ENCODE results near the gene FOXC1. TPM values are rescaled to one million over a fixed set of nuclear protein-coding genes. Genes with fewer than 3 reads are reported as not detected.

The FOXC1 gene
- total and polyA plus RNA-seq, 2 donors (not counting 1 experiment from before 2014, with no cell fraction given): 0.04 to 0.52 TPM

DNA sequence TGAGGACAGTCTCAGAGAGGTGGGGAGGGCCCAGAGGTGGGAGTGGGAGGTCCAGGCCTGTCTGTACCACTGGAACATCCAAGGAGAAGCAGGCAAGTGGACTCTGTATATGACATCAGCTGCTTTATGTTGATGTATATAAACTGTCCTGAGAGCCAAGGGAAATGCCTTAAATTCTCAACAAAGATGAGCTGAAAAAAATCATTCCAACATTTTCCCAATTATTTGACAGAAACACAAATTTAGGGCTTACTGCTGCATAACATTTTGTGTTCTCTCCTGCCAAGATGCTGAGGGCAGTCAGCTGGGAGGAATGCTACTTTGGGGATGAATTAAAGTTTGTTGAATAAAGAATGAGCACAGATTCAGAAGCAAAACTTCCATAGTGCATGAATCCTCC is 52.8 kb downstream of the FOXC1 start:
- ChIA-PET POLR2A (no interaction called here), CTCF (no interaction called here)
- no peaks in the 10 kb centered on the region for H3K36me3 ChIP-seq (replicated peaks in 1 of 2; ENCODE audit: control extremely low read depth in 1 of 2, control insufficient read depth in 1 of 2, extremely low read depth in 1 of 2, insufficient read depth in 2 of 2, low read length in 1 of 2)
- H3K9ac ChIP-seq (ENCODE audit: low read length): no peak overlapping the region
- H2AFZ ChIP-seq (ENCODE audit: insufficient read depth, low read depth, low read length, poor library complexity, severe bottlenecking): no peak overlapping the region
- ATAC-seq (ENCODE audit: low read depth) (no peak), DNase-seq (no peak)
- no peak for TF ChIP-seq EZH2 (IDR thresholded peaks at IDR 0.05; ENCODE audit: borderline replicate concordance, insufficient read depth, low read depth, low read length, poor library complexity, severe bottlenecking)
- TF ChIP-seq, protein P1, sequence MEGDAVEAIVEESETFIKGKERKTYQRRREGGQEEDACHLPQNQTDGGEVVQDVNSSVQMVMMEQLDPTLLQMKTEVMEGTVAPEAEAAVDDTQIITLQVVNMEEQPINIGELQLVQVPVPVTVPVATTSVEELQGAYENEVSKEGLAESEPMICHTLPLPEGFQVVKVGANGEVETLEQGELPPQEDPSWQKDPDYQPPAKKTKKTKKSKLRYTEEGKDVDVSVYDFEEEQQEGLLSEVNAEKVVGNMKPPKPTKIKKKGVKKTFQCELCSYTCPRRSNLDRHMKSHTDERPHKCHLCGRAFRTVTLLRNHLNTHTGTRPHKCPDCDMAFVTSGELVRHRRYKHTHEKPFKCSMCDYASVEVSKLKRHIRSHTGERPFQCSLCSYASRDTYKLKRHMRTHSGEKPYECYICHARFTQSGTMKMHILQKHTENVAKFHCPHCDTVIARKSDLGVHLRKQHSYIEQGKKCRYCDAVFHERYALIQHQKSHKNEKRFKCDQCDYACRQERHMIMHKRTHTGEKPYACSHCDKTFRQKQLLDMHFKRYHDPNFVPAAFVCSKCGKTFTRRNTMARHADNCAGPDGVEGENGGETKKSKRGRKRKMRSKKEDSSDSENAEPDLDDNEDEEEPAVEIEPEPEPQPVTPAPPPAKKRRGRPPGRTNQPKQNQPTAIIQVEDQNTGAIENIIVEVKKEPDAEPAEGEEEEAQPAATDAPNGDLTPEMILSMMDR (IDR thresholded peaks at IDR 0.05): no peak
- H3K79me2 ChIP-seq (ENCODE audit: control insufficient read depth, insufficient read depth, low read length): no peaks in the 10 kb centered on the region
- Mint-ChIP-seq H3K4me1 (peaks cover 28% of the 10 kb centered on the region), H3K27me3 (peaks cover 9% of the 10 kb centered on the region), H3K9me3 (ENCODE audit: insufficient read depth) (no peaks in the 10 kb centered on the region), H3K4me3 (no peak overlapping the region), H3K27ac (no peak overlapping the region)
- no peak overlapping the region for H3K4me3 ChIP-seq (ENCODE audit: control extremely low read depth in 1 of 5, extremely low read depth in 1 of 5, insufficient read depth in 1 of 5, low read depth in 2 of 5, low read length in 4 of 5)
- intact Hi-C loops (cut with micrococcal nuclease): no loop called here
- H3K27me3 ChIP-seq (replicated peaks in 1 of 4; ENCODE audit: control extremely low read depth in 1 of 4, control insufficient read depth in 3 of 4, insufficient read depth in 4 of 4, low read length in 3 of 4): peaks cover 0 to 21% (median 2%) of the 10 kb centered on the region in 4 experiments
- H3K4me1 ChIP-seq (ENCODE audit: control insufficient read depth in 2 of 2, insufficient read depth in 2 of 2, low read length in 2 of 2): peaks cover 18 to 21% of the 10 kb centered on the region in 2 donors
- H3K9me3 ChIP-seq (ENCODE audit: control extremely low read depth in 1 of 3, control insufficient read depth in 2 of 3, insufficient read depth in 1 of 3, low read length in 2 of 3): peaks cover 0 to 6% (median 0%) of the 10 kb centered on the region in 3 donors
- H3K27ac ChIP-seq (ENCODE audit: low read length in 2 of 2): no peak overlapping the region
- H4K20me1 ChIP-seq (ENCODE audit: control insufficient read depth, insufficient read depth, low read length, poor library complexity, severe bottlenecking): no peaks in the 10 kb centered on the region
- H3K4me2 ChIP-seq (replicated peaks; ENCODE audit: low read depth, low read length, poor library complexity, severe bottlenecking): no peak overlapping the region

Other genes starting within 250 kb of the FOXC1 start
- gene FOXF2, start 220.3 kb upstream of the FOXC1 start, total RNA-seq: not detected in 2 replicates
- gene FOXF2, start 220.3 kb upstream of the FOXC1 start, polyA plus RNA-seq: not detected in 2 replicates

Data from B cell (primary cell).